Lower leg skin (tissue), 3 donors: Measurements from ENCODE around the gene SYDE2.

Source experiments
- CTCF ChIP-seq, 3 donors: fragments of 450-650 bp; IDR thresholded peaks; one replicate each; pipeline ENCODE4 v1.5.1; 2016; ENCODE audit warnings: antibody characterized with exemption in 3 of 3, mild to moderate bottlenecking in 3 of 3, moderate library complexity in 2 of 3
- POLR2A ChIP-seq, 2 donors: fragments of 450-650 bp; IDR thresholded peaks; one replicate each; pipeline ENCODE4 v1.6.1; 2016 to 2017; ENCODE audit warnings: antibody characterized with exemption in 2 of 2, mild to moderate bottlenecking in 1 of 2, moderate library complexity in 1 of 2

- TF ChIP-seq CTCF (IDR thresholded peaks at IDR 0.05) (no peak), POLR2A (IDR thresholded peaks at IDR 0.05) (no peak)
These were observed 19.9 kb downstream of the SYDE2 start for GRCh38 chr1:85180869-85181268.
